Retinal pigment epithelial cell (primary cell): ENCODE measurements around the gene LZTS3.
"Not testable (repeated sequence)": the region's sequence is repeated elsewhere in the genome, so short reads cannot be mapped to it uniquely, and the experiment has no call there.

Experiments
- DNase-seq: peaks from one replicate; pipeline ENCODE4 v3.0.0-alpha.2; 2010; ENCODE audit warnings: low read depth
- H3K4me3 ChIP-seq: 2 replicates; pipeline ENCODE4 v1.5.1; 2011; ENCODE audit warnings: mild to moderate bottlenecking, low read length, control low read depth, moderate library complexity
- TF ChIP-seq, protein P1 (sequence below): conservative IDR thresholded peaks from 2 replicates; pipeline ENCODE4 v1.5.1; 2011; ENCODE audit warnings: low read depth, low read length, control low read depth, inconsistent platforms

LZTS3 gene

DNA sequence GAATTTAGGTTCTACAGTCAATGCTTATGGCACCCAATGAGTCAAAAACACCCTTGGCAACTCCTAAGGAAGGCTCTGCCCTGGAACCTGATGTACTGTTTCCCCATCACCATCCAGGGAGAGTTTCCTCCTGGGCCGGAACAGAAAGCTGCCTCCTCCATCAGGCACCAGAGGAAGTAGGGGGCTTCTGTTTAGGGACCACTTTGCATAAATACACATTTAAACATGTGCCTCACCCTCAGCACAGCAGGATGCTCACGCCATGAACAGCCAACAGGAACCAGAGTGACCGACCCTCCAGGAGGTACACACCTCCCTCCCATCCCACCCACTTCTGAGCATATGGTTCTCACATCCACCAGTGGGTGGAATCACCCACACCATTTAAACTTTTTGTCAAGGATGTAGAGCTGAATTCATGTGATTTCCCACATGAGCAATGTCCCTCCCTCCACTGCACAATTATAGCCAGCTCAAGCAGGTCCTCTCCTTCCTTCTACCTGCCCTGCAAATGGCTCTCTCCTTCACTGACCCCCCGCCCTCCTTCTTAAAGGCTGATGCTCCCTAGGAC is 16.3 kb upstream of the LZTS3 start:
- TF ChIP-seq, protein P1, sequence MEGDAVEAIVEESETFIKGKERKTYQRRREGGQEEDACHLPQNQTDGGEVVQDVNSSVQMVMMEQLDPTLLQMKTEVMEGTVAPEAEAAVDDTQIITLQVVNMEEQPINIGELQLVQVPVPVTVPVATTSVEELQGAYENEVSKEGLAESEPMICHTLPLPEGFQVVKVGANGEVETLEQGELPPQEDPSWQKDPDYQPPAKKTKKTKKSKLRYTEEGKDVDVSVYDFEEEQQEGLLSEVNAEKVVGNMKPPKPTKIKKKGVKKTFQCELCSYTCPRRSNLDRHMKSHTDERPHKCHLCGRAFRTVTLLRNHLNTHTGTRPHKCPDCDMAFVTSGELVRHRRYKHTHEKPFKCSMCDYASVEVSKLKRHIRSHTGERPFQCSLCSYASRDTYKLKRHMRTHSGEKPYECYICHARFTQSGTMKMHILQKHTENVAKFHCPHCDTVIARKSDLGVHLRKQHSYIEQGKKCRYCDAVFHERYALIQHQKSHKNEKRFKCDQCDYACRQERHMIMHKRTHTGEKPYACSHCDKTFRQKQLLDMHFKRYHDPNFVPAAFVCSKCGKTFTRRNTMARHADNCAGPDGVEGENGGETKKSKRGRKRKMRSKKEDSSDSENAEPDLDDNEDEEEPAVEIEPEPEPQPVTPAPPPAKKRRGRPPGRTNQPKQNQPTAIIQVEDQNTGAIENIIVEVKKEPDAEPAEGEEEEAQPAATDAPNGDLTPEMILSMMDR, result no peak
- no peak overlapping the region for H3K4me3 ChIP-seq

DNA sequence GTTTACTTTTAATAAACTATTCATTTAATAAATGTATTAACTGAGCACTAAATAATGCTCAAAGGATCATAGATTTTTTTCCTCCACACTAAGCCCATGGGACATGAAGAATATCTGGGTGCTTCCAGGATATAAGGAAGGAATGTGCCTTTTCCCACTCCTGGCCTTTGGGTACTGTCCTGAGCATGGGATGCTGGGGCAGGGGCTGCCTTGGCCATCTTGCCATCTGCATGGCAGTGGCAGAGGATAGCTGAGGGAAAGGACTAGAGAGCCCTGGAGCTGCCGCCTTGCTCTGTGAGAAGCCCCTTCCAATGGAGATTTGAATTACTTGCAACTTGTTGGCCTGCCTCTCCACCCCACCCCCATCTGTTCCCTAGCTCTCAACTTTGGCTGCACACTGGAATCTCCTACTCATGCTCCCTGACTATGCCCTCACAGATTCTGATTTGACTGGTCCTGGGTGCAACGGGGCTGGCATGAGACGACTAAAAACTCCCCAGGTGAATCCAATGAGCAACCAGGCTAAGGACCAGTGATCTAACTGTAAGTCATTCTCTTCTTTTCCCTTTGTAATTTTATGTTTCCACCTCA is 15.6 kb upstream of the LZTS3 start:
- TF ChIP-seq, protein P1, result no peak
- no peak for DNase-seq
- no peak overlapping the region for H3K4me3 ChIP-seq

More for the DNA sequence above, 16.3 kb upstream of the LZTS3 start:
- DNase-seq, result no peak

DNA sequence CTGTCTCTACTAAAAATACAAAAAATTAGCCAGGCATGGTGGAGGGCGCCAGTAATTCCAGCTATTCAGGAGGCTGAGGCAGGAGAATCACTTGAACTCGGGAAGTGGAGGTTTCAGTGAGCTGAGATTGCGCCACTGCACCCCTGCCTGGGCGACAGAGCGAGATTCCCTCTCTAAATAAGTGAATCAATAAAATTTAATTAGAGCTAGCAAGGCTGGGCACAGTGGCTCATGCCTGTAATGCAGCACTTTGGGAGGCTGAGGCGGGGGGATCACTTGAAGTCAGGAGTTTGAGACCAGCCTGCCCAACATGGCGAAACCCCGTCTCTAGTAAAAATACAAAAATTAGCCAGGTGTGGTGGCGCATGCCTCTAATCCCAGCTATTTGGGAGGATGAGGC is 14.5 kb upstream of the LZTS3 start:
- H3K4me3 ChIP-seq, DNase-seq: not testable (repeated sequence)

DNA sequence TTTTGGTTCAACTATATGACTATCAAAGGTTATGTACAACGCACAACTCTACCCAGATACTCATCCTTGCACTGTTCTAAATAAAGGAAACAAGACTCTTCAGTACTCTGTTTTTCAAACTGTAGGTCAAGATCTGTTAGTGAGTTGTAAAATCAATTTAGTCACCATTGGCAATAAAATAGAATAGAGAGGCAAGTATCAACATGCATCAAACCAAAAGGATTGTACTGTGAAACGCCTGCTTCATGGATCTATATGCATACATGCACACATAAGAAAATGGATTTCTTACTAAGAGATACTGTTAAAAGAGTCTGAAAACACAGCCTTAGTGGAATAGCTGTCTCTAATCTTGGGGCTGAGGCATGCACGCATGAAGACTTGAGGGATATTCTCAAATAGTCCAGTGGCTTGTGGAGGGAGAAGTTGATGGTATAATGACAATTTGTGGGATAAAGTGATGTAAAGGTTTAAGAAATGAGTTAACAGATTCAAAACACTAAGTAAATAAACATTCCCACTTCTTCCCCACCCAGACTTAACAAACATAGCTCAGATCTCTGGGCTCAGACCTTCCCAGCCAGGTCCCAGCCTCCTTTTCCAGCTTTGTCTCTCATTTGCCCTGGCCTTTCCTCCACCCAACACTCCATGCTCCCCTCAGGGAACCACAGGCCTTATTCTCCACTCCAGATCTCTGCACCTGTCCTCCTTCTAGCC is 10.7 kb upstream of the LZTS3 start:
- no peak for DNase-seq
- no peak overlapping the region for H3K4me3 ChIP-seq
- TF ChIP-seq, protein P1, result no peak

DNA sequence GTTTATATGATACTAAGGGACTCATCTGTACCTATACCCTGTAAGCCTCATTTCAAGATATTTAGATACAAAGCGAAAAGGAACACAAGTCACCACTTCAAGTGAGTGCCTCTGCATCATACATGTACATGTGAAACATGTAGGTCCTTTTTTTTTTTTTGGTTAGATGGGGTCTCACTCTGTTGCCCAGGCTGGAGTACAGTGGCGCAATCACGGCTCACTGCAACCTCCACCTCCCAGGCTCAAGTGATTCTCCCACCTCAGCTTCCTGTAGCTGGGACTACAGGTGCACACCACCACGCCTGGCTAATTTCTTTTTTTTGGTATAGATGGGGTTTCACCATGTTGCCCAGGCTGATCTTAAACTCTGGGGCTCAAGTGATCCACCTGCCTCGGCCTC is 9.1 kb upstream of the LZTS3 start:
- not testable (repeated sequence) for H3K4me3 ChIP-seq, DNase-seq

DNA sequence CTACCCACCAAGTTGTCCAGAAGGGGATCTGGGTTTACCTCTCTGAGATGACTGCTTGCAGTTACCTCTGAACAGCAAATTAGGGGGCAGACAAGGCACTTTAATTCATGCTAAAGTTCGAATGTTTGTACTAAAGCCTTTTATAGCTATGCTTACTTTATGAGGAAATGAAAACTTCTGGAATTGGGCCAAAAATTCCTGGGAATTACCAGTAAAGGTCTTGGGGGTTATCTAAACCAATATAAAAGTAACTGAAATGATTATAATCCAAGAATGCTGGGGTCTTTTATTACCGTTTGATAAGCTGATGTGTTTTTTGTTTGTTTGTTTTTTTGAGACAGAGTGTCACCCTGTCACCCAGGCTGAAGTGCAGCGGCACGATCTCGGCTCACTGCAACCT is 7.9 kb upstream of the LZTS3 start:
- no peak overlapping the region for H3K4me3 ChIP-seq
- no peak for DNase-seq
- TF ChIP-seq, protein P1, result no peak

DNA sequence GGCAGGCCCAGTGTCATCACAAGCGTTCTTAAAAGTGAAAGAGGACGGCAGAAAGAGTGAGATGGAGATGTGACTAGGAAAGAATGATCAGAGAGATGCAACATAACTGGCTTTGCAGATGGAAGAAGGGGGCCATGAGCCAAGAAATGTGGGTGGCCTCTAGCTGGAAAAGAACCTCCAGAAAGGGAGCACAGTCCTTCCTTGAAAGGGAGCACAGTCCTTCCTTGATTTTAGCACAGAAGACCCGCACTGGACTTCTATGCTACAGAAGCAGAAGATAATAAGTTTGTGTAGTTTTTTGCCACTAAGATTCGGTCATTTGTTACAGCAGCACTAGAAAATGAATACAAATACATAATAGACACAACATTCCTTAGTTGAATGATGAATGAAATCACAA is 7.0 kb upstream of the LZTS3 start:
- no peak overlapping the region for H3K4me3 ChIP-seq
- DNase-seq, result no peak
- TF ChIP-seq, protein P1, result no peak

DNA sequence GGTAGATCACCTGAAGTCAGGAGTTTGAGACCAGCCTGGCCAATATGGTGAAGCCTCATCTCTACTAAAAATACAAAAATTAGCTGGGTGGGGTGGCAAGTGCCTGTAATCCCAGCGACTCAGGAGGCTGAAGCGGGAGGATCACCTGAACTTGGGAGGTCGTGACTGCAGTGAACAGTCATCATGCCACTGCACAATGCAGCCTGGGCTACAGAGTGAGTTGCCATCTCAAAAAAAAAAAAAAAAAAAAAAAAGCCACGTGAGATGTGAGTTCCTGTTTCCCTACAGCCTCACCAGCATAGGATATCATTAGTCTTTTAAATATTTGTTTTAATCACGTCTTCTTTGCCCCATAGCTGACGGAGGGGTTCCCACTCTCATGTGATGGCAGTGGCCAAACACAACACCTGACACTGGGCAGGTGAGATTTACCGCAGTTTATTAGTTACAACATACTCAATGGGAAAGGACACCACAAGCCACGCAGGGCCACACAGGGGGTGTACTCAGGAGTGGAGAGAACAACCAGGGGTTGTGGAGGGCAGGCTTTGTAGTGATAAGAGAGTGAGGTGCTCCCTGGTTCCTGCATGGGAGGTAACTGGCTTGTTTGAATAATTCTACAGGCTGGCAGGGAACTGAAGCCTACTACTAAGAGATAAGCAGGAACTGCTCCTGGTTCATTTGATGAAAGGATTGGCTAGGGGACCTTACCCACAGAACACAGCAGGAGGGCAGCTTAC is 4.6 kb upstream of the LZTS3 start:
- no peak overlapping the region for H3K4me3 ChIP-seq
- TF ChIP-seq, protein P1, result no peak
- DNase-seq, result no peak
